ENCODE measurements around the gene KLRF1.

KLRF1 gene

DNA sequence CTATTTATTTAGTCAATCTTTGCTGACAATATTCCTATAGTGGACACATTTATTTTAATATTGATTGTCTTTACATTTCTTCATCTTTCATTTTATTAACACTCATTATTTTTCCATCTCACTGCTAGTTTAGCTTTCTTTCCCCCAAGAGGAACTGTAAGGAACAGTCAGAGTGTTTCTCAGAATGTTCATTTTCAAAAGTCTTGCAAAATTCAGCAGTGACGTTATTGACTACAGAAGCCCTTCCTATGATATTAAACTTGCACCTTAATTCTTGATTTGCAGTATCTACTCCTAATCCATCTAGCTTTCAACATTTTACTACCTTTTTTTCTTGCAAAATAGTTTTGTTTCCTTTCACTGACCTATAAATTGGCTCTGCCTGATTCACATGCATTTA, 28.9 kb downstream of the KLRF1 start:
- DNase-seq (ENCODE audit: low read depth) = no peak
- no peak overlapping the region for H3K4me3 ChIP-seq (ENCODE audit: low read depth, low read length)
- TF ChIP-seq MYC (IDR thresholded peaks at IDR 0.05; ENCODE audit: low read depth, low read length) (no peak), POLR2A (IDR thresholded peaks at IDR 0.05; ENCODE audit: extremely low read depth, insufficient read length) (no peak)
- TF ChIP-seq, protein P1, sequence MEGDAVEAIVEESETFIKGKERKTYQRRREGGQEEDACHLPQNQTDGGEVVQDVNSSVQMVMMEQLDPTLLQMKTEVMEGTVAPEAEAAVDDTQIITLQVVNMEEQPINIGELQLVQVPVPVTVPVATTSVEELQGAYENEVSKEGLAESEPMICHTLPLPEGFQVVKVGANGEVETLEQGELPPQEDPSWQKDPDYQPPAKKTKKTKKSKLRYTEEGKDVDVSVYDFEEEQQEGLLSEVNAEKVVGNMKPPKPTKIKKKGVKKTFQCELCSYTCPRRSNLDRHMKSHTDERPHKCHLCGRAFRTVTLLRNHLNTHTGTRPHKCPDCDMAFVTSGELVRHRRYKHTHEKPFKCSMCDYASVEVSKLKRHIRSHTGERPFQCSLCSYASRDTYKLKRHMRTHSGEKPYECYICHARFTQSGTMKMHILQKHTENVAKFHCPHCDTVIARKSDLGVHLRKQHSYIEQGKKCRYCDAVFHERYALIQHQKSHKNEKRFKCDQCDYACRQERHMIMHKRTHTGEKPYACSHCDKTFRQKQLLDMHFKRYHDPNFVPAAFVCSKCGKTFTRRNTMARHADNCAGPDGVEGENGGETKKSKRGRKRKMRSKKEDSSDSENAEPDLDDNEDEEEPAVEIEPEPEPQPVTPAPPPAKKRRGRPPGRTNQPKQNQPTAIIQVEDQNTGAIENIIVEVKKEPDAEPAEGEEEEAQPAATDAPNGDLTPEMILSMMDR (IDR thresholded peaks at IDR 0.05; ENCODE audit: low read depth, low read length) = no peak
- TF ChIP-seq, protein P2, sequence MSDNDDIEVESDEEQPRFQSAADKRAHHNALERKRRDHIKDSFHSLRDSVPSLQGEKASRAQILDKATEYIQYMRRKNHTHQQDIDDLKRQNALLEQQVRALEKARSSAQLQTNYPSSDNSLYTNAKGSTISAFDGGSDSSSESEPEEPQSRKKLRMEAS (IDR thresholded peaks at IDR 0.05; ENCODE audit: low read depth, low read length) = no peak

DNA sequence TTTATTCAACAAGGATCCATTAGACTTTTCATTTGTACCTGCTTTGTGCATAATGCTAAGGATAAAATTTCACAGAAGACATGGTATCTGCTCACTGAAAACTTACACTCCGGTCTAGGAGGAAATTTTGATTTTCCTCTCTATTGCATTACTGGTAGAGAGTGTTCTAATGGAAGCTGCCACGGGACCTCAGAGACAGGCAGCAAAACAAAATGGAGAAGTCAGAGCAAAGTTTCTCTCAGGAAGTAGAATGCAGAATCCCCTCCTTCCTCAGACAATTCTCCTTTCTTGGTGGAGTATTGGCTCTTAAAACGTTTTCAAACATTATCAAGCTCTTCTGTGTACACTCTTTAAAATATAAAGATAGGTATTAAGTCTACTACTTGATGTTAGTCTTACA, 29.6 kb downstream of the KLRF1 start:
- no peak for TF ChIP-seq POLR2A (IDR thresholded peaks at IDR 0.05; ENCODE audit: extremely low read depth, insufficient read length)
- TF ChIP-seq, protein P1 (IDR thresholded peaks at IDR 0.05; ENCODE audit: low read depth, low read length) = no peak
- TF ChIP-seq, protein P2 (IDR thresholded peaks at IDR 0.05; ENCODE audit: low read depth, low read length) = no peak
- TF ChIP-seq MYC (IDR thresholded peaks at IDR 0.05; ENCODE audit: low read depth, low read length) = no peak
- DNase-seq (ENCODE audit: low read depth) = no peak

DNA sequence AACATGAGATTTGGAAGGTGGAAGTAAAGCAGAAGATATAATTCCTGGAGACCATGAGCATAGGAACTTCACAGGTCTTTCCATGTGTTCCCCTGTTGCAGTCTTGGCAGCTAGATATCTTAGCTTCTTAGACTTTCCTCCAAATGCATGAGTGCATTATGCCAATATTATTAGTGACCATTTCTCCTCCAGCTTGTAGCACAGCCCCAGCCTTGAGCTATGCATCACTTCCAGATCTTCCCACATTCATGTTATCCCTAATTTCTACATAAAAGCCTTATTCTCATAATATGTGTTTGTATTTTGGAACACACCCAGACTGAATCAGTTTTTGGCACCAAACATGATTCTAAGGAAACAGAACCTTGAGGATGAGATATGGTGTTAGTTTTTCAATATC, 30.9 kb downstream of the KLRF1 start:
- no peak for DNase-seq (ENCODE audit: low read depth)
- TF ChIP-seq MYC (IDR thresholded peaks at IDR 0.05; ENCODE audit: low read depth, low read length) = no peak
- TF ChIP-seq, protein P2 (IDR thresholded peaks at IDR 0.05; ENCODE audit: low read depth, low read length) = no peak
- TF ChIP-seq, protein P1 (IDR thresholded peaks at IDR 0.05; ENCODE audit: low read depth, low read length) = no peak
- no peak for TF ChIP-seq POLR2A (IDR thresholded peaks at IDR 0.05; ENCODE audit: extremely low read depth, insufficient read length)
- H3K4me3 ChIP-seq (ENCODE audit: low read depth, low read length) = no peak overlapping the region

More for the DNA sequence above, 29.6 kb downstream of the KLRF1 start:
- no peak overlapping the region for H3K4me3 ChIP-seq (ENCODE audit: low read depth, low read length)

DNA sequence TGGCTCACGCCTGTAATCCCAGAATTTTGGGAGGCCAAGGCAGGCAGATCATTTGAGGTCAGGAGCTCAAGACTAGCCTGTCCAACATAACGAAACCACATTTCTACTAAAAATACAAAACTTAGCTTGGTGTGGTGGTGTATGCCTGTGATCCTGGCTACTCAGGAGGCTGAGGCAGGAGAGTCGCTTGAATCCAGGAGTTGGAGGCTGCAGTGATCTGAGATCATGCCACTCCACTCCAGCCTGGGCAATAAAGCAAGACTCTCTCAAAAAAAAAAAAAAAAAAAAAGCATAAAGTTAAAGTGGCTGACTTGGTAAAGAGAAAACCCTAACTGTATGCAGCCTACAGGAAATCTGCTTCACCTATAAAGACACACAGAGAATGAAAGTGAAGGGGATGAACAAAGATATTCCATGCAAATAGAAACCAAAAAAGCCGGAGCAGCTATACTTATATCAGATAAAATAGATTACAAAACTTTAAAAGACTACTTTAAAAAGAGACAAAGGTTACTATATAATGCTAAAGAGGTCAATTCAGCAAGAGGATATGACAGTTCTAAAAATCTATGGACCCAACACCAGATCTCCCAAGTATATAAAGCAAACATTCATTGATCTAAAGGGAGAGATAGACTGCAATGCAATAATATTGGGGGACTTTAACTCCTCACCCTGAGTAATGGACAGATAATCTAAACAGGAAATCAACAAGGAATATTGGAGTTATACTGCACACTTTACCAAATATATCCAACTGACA, 37.8 kb downstream of the KLRF1 start:
- no peak overlapping the region for H3K4me3 ChIP-seq (ENCODE audit: low read depth, low read length)
- no peak for DNase-seq (ENCODE audit: low read depth)
- TF ChIP-seq, protein P1 (IDR thresholded peaks at IDR 0.05; ENCODE audit: low read depth, low read length) = no peak
- no peak for TF ChIP-seq POLR2A (IDR thresholded peaks at IDR 0.05; ENCODE audit: extremely low read depth, insufficient read length)

DNA sequence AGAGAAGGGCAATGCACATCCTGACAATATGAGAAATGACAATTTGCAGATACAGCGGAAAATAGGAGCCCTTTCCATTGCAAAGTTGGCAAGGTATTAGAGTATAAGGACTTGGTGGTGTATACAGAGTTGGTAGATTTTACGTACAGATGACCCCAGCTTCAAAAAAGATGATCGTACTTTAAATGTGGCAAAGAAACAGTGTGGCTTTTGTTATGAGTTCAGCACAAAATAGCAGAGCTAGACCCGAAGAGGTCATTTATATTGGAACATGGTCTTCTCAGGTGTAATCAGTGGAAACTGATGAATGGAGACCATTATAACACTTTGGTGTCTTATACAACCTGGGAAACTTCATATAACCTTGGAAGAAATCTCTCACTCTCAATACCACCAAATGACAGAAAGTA, 39.6 kb downstream of the KLRF1 start:
- TF ChIP-seq POLR2A (IDR thresholded peaks at IDR 0.05; ENCODE audit: extremely low read depth, insufficient read length) = no peak
- no peak for TF ChIP-seq MYC (IDR thresholded peaks at IDR 0.05; ENCODE audit: low read depth, low read length)
- TF ChIP-seq, protein P2 (IDR thresholded peaks at IDR 0.05; ENCODE audit: low read depth, low read length) = no peak
- TF ChIP-seq, protein P1 (IDR thresholded peaks at IDR 0.05; ENCODE audit: low read depth, low read length) = no peak
- no peak for DNase-seq (ENCODE audit: low read depth)
- no peak overlapping the region for H3K4me3 ChIP-seq (ENCODE audit: low read depth, low read length)
